Karpas-422 (cell line): Measurements from ENCODE around the gene MST1R. TPM values are rescaled to one million over a fixed set of nuclear protein-coding genes. Genes with fewer than 3 reads are reported as not detected.

Experiments used
- DNase-seq: peaks from one replicate; pipeline ENCODE4 v3.0.0-alpha.2; 2015
- H2AFZ ChIP-seq: fragments of 200-600 bp; sonication (generic); 2 replicates; pipeline ENCODE4 v1.6.1; 2014; ENCODE audit warnings: antibody characterized with exemption, low read length, mixed read lengths
- H3K27ac ChIP-seq: fragments of 200-600 bp; sonication (generic); 2 replicates; pipeline ENCODE4 v1.5.1; 2014; ENCODE audit warnings: mild to moderate bottlenecking, low read length, moderate library complexity
- H3K27me3 ChIP-seq: fragments of 200-600 bp; sonication (generic); 2 replicates; pipeline ENCODE4 v1.6.1; 2014; ENCODE audit warnings: low read length, mixed read lengths
- H3K36me3 ChIP-seq: fragments of 200-600 bp; sonication (generic); 2 replicates; pipeline ENCODE4 v1.6.1; 2014; ENCODE audit warnings: low read length, mixed read lengths; ENCODE audit not compliant: insufficient read depth
- H3K4me1 ChIP-seq: fragments of 200-600 bp; sonication (generic); 2 replicates; pipeline ENCODE4 v1.6.1; 2014; ENCODE audit warnings: mild to moderate bottlenecking, low read length, mixed read lengths
- H3K4me2 ChIP-seq: fragments of 200-600 bp; sonication (generic); 2 replicates; pipeline ENCODE4 v1.6.1; 2014; ENCODE audit warnings: low read length, low read depth, mild to moderate bottlenecking; ENCODE audit not compliant: poor library complexity, severe bottlenecking
- H3K4me3 ChIP-seq: fragments of 200-600 bp; sonication (generic); 2 replicates; pipeline ENCODE4 v1.5.1; 2014; ENCODE audit warnings: mild to moderate bottlenecking, antibody characterized with exemption, low read length, mixed read lengths
- H3K79me2 ChIP-seq: fragments of 200-600 bp; sonication (generic); 2 replicates; pipeline ENCODE4 v1.6.1; 2014; ENCODE audit warnings: mild to moderate bottlenecking, low read length, mixed read lengths
- H3K9ac ChIP-seq: fragments of 200-600 bp; sonication (generic); 2 replicates; pipeline ENCODE4 v1.6.0; 2014; ENCODE audit warnings: low read length
- H3K9me2 ChIP-seq: fragments of 200-600 bp; sonication (generic), shearing (Covaris generic); replicated peaks from 2 replicates; pipeline ENCODE4 v1.6.0; 2014; ENCODE audit warnings: mild to moderate bottlenecking, low read length, moderate library complexity; ENCODE audit not compliant: insufficient read depth
- H3K9me3 ChIP-seq: fragments of 300-700, 200-600 bp; sonication (generic); 2 replicates; pipeline ENCODE4 v1.6.1; 2014; ENCODE audit warnings: low read length, mixed read lengths
- H4K20me1 ChIP-seq: fragments of 200-600 bp; sonication (generic); 2 replicates; pipeline ENCODE4 v1.6.1; 2014; ENCODE audit warnings: mild to moderate bottlenecking, antibody characterized with exemption, low read length, low read depth; ENCODE audit not compliant: insufficient read depth
- total RNA-seq: library from RNA; depleted of rRNA; stranded (reverse); fragments of >200 nt; shearing (Covaris generic); gene quantifications from 2 replicates; pipeline ENCODE4 v1.2.3, GENCODE V29; 2014; ENCODE audit warnings: low replicate concordance

Gene MST1R
- total RNA-seq, 1 experiment from 2014 or later = not detected

DNA sequence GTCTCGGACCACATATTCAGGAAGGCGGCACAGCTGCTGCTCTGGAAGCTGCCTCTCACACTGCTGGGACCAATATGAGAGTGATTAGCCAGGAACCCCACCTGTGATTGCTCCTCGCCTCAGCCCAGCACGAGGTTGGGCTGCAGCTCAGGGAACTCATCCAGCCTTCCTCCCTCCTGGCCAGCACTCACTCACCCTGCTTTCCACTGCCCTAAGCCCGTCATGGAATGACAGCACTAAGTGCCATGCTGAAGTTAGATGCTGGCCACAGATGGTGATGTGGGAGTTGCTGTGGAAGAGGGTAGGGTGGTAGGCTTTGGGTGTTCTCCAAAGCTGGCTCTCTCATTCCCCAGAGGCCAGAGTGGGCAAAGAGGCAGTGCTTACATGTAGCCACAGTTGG lies 7.3 kb downstream of the MST1R start:
- no peak overlapping the region for H3K4me2 ChIP-seq
- H3K36me3 ChIP-seq = no peaks in the 10 kb centered on the region
- H3K27ac ChIP-seq = no peak overlapping the region
- DNase-seq = no peak
- H3K4me3 ChIP-seq = no peak overlapping the region
- H4K20me1 ChIP-seq = no peaks in the 10 kb centered on the region
- H3K9ac ChIP-seq = no peak overlapping the region
- H3K4me1 ChIP-seq = no peaks in the 10 kb centered on the region
- no peaks in the 10 kb centered on the region for H3K27me3 ChIP-seq
- H3K9me3 ChIP-seq = no peaks in the 10 kb centered on the region
- no peak overlapping the region for H2AFZ ChIP-seq
- H3K9me2 ChIP-seq = no peaks in the 10 kb centered on the region
- H3K79me2 ChIP-seq = no peaks in the 10 kb centered on the region

DNA sequence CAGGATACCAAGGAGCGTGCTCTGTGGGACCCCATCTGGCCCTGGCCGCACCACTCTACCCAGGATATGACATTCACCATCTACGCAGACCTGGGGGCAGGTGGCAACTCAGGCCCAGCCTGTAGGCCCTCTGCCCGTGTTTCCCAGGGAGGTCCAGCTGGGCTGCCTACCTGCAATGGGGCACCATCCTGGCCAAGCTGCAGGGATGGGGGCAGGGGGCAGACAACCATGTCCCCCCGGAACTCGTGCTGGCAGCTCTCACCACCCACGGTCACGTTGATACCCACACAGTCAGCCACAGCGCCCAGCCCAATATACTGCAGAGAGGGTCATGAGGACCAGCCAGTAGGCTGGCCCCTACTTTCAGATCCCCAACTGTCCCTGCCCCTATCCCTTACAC lies 7.9 kb downstream of the MST1R start:
- Histone ChIP-seq H3K9me3 (no peaks in the 10 kb centered on the region), H3K79me2 (no peaks in the 10 kb centered on the region), H3K36me3 (no peaks in the 10 kb centered on the region), H3K4me3 (no peak overlapping the region), H3K4me2 (no peak overlapping the region), H2AFZ (no peak overlapping the region), H3K27ac (no peak overlapping the region), H4K20me1 (no peaks in the 10 kb centered on the region), H3K4me1 (no peaks in the 10 kb centered on the region), H3K9me2 (no peaks in the 10 kb centered on the region), H3K27me3 (no peaks in the 10 kb centered on the region), H3K9ac (no peak overlapping the region)
- DNase-seq = no peak

DNA sequence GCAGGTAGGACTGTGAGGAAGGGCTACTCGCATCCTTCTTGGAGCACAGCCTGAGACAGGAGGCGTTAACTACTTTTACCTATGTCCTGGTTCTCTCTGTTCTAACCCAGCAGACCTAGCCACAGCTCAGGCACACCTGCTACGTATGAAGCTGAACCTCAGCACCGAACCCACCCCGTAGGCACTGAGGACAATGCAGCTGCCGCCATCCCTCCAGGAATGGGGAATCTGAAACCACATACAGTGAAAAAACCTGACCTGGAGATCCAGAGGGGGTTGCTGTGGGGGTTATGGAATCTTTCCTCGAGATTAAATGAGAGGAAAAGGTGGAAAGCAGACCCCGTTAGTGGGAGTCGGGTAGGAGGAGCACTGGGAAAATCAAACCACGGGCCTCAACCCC lies 14.4 kb downstream of the MST1R start:
- Histone ChIP-seq H3K4me2 (no peak overlapping the region), H2AFZ (no peak overlapping the region), H3K4me1 (no peaks in the 10 kb centered on the region), H3K36me3 (no peaks in the 10 kb centered on the region), H3K4me3 (no peak overlapping the region), H3K27me3 (no peaks in the 10 kb centered on the region), H3K9me2 (no peaks in the 10 kb centered on the region), H3K79me2 (no peaks in the 10 kb centered on the region), H3K9me3 (no peaks in the 10 kb centered on the region), H3K9ac (no peak overlapping the region), H4K20me1 (no peaks in the 10 kb centered on the region), H3K27ac (no peak overlapping the region)
- no peak for DNase-seq

DNA sequence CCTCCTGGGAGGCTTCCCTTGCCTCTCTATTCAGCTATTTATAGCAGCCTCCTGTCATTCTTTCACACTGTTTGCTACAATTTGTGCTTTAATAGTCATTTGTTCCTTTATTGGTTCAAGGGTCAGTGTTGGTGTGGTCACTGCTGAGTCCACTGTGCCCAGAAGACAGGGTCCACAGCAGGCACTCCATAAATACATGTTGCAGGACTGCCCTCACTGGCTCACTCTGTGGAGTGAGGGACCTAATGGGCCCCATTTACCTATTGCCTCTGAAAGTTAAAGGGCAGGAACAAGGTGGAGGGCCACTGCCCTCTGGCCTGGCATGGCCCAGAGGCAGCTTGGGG lies 16.8 kb downstream of the MST1R start:
- Histone ChIP-seq H3K9me3 (no peaks in the 10 kb centered on the region), H3K79me2 (no peaks in the 10 kb centered on the region), H4K20me1 (no peaks in the 10 kb centered on the region), H3K27ac (no peak overlapping the region), H3K9ac (no peak overlapping the region), H3K27me3 (no peaks in the 10 kb centered on the region), H3K9me2 (no peaks in the 10 kb centered on the region), H3K4me3 (no peak overlapping the region), H2AFZ (no peak overlapping the region), H3K36me3 (no peaks in the 10 kb centered on the region), H3K4me1 (peaks cover 6% of the 10 kb centered on the region), H3K4me2 (no peak overlapping the region)
- DNase-seq = no peak

DNA sequence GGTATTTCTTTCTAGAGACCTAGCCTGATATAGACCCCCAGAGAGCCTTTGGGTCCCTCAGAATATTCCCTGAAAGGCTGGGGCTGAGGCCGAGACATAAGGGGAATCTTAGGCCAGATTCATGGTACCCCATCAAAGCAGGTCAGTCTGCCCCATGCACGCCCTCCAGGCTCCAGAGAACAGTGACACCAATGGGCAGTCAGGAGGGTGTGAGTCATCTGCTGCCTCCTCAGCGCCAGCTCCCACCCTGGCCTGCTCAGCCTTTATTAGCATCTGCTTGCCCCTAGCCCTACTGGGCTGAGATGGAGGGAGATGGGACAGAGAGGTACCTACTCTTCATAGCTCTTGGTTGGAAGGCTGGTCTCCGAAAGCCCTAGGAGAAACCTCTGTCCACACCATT lies 19.7 kb downstream of the MST1R start:
- no peak overlapping the region for H3K4me2 ChIP-seq
- H3K9me2 ChIP-seq = no peaks in the 10 kb centered on the region
- H3K4me3 ChIP-seq = no peak overlapping the region
- no peaks in the 10 kb centered on the region for H3K9me3 ChIP-seq
- H3K27ac ChIP-seq = no peak overlapping the region
- no peaks in the 10 kb centered on the region for H3K36me3 ChIP-seq
- H3K4me1 ChIP-seq = peaks cover 18% of the 10 kb centered on the region
- no peaks in the 10 kb centered on the region for H3K79me2 ChIP-seq
- DNase-seq = no peak
- no peaks in the 10 kb centered on the region for H3K27me3 ChIP-seq
- no peak overlapping the region for H2AFZ ChIP-seq
- H3K9ac ChIP-seq = no peak overlapping the region
- H4K20me1 ChIP-seq = no peaks in the 10 kb centered on the region

DNA sequence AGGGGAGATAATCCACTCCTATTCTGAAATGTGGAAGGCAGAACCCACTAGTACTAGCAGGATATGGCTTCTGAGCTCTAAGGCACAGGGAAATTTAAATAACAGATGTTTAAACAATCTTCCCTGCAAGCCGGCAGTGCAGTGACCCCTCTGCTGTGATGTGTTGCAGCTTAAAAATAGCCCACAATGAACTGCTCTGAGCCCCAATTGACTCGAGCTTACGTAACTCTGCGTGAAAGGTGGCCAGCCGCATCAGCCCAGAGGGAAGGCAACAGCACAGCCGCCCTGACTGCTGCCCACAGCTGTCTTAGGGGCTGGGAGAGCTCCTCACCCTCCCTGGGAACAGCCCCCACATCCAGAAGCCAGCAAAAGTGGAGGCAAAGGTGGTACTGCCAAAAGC lies 21.5 kb downstream of the MST1R start:
- H3K4me2 ChIP-seq = no peak overlapping the region
- no peaks in the 10 kb centered on the region for H3K9me3 ChIP-seq
- H3K27me3 ChIP-seq = no peaks in the 10 kb centered on the region
- no peak for DNase-seq
- no peak overlapping the region for H3K4me3 ChIP-seq
- no peaks in the 10 kb centered on the region for H3K9me2 ChIP-seq
- H3K9ac ChIP-seq = no peak overlapping the region
- no peak overlapping the region for H3K27ac ChIP-seq
- H3K4me1 ChIP-seq = peaks cover 18% of the 10 kb centered on the region
- H2AFZ ChIP-seq = no peak overlapping the region
- no peaks in the 10 kb centered on the region for H3K36me3 ChIP-seq
- no peaks in the 10 kb centered on the region for H4K20me1 ChIP-seq
- H3K79me2 ChIP-seq = no peaks in the 10 kb centered on the region

DNA sequence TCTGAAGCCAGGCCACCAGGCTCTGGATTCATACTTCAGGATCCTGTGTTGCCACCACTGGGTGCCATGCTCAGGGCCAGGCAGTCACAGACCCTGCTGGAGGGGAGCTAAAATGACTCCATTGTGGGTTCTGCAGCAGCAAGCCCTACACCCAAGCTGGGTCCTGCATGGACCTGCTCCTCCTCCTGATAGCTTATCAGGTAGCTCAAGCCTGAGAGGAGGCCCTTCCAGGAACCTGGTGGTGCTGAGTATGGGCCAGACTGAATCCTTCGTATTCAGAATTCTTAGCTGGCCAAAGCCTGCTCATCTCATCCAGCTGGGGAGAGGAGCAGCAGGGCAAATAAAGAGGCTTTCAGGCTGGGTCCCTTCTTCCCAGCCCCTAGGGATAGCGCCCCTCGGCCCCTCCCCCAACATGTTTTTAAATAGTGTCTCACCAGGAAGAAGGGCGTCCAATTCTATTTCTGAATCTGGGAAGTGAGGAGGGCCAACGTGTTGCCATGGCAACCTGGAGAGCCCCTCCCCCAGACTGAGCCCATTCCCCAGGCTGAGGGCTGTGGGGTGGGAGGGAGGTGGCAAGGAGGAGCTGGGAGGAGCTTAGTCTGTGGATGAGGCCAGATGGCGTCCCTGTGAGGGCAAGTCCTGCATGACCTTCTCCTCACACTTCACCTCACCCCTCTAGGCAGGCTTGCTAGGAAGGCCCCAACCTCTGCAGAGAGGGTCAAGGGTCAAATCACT lies 22.9 kb downstream of the MST1R start:
- Histone ChIP-seq H3K9ac (no peak overlapping the region), H3K9me3 (no peaks in the 10 kb centered on the region), H3K27ac (no peak overlapping the region), H3K79me2 (no peaks in the 10 kb centered on the region), H3K9me2 (no peaks in the 10 kb centered on the region), H4K20me1 (no peaks in the 10 kb centered on the region), H3K4me1 (peaks cover 18% of the 10 kb centered on the region), H3K27me3 (no peaks in the 10 kb centered on the region), H3K36me3 (no peaks in the 10 kb centered on the region), H2AFZ (no peak overlapping the region), H3K4me2 (no peak overlapping the region), H3K4me3 (no peak overlapping the region)
- no peak for DNase-seq

DNA sequence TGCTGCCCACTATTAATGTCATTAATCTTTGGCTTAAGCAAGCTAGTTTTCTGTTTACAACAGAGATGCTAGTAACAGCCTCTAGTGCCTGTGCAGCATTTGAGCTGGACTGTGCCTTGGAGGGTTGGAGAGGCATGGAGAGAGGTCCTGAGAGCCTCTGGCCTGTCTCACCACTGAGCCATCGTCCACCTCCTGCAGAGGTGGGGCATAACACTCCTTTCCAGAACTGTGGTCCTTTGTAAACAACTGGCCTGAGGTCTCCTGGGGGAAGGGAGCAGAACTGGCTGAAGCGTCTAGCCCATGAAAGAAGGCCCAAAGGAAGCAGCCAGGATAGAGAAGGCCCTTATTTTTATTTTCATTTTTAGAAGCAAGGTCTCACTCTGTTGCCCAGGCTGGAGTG lies 24.0 kb downstream of the MST1R start:
- no peak overlapping the region for H3K4me2 ChIP-seq
- no peak for DNase-seq
- no peak overlapping the region for H2AFZ ChIP-seq
- H3K9me3 ChIP-seq = no peaks in the 10 kb centered on the region
- H3K36me3 ChIP-seq = no peaks in the 10 kb centered on the region
- no peak overlapping the region for H3K4me3 ChIP-seq
- no peaks in the 10 kb centered on the region for H3K79me2 ChIP-seq
- H3K27ac ChIP-seq = no peak overlapping the region
- no peaks in the 10 kb centered on the region for H3K27me3 ChIP-seq
- H3K9ac ChIP-seq = no peak overlapping the region
- no peaks in the 10 kb centered on the region for H4K20me1 ChIP-seq
- H3K4me1 ChIP-seq = peaks cover 18% of the 10 kb centered on the region
- no peaks in the 10 kb centered on the region for H3K9me2 ChIP-seq

DNA sequence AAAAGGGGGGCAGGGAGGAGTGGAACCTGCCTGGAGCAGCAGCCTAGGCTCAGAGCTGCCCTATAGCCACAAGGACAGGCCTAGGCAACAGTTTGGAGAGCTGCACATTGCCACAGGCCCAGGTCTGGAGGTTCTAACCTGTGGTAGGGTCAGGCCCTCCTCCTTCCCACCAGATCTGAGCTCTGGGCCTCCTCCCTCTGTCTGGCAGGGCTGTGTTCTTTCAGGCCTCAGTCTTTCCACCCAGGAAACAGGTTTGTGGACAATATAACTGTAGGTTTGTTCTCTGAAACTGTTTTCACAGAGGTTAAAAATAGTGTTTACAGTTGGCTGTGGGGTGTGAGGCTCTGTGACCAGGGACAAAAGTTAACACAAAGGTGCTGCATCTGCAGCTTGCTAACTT lies 25.0 kb downstream of the MST1R start:
- no peak overlapping the region for H2AFZ ChIP-seq
- H3K9me2 ChIP-seq = no peaks in the 10 kb centered on the region
- H4K20me1 ChIP-seq = no peaks in the 10 kb centered on the region

More for the DNA sequence above, 25.0 kb downstream of the MST1R start:
- no peak for DNase-seq
- Histone ChIP-seq H3K4me2 (no peak overlapping the region), H3K27me3 (no peaks in the 10 kb centered on the region), H3K79me2 (no peaks in the 10 kb centered on the region), H3K4me1 (peaks cover 18% of the 10 kb centered on the region), H3K9ac (no peak overlapping the region), H3K27ac (no peak overlapping the region), H3K4me3 (no peak overlapping the region), H3K9me3 (no peaks in the 10 kb centered on the region), H3K36me3 (no peaks in the 10 kb centered on the region)
